HG03025 (cell line): ENCODE measurements around the gene SRPK3.
A peak's percentile ranks its signal among the peaks of the same experiment; 100 is the strongest.

Experiments used
- ATAC-seq: cut with Tn5 transposase; IDR thresholded peaks from one replicate; pipeline ENCODE4 v1.9.1; 2021; ENCODE audit warnings: mild to moderate bottlenecking, moderate library complexity; ENCODE audit not compliant: unreplicated experiment, low FRiP score

The SRPK3 gene

DNA sequence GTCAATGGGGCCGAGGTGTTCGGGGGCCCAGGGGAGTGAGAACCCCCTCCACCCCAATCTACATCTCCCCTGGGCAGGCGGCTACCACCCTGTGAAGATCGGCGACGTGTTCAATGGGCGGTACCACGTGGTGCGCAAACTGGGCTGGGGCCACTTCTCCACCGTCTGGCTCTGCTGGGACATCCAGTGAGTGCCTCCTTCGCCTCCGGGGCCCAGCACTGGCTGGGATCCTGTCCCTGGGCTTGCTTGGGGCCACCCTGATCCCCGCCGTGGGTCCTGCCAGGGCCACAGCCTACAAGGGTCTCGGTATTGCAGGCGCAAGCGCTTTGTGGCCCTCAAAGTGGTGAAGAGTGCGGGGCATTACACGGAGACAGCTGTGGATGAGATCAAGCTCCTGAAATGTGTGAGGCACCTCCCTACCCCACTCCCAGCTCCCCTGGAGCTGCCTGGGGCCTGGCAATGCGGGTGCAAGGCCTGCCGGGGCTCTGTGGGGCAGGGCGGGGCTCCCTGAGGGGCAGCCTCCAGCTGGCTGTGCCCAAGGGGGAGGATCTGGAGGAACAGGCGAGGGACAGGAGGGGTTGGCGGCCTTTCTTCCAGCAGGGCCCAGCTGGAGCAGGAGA, 697 bp downstream of the SRPK3 start:
- ATAC-seq, result no peak

DNA sequence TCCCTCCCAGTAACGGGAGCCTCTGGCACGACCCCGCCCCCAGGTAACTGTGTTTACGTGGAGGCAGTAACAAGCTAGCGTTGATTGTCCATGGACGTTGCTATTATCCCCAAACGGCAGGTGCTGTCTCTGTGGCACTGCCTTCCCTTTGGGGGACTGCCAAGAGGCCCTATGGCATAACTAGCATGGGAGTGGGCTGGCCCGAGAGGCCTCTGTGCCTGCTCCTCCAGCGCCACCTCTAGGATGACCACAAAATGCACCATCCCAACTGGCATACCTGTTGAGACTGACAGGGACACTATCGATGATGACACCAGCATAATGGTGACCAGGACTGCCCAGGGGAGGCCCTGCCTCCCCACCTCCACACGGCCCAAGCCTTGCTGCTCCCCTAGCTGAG, 1.5 kb downstream of the SRPK3 start:
- no peak for ATAC-seq

DNA sequence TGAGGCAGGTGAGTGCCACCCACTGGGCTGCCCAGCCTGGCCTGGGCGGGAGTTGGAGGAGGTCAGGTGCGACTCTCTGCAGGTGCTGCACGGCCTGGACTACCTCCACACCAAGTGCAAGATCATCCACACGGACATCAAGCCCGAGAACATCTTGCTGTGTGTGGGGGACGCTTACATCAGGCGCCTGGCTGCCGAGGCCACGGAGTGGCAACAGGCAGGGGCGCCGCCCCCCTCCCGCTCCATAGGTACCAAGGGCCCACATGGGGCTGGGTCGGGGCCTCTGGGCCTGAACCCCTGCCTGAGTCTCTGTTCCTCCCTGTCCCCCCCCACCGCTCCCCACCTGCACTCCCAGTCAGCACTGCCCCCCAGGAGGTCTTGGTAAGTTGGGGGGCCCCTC, 2.0 kb downstream of the SRPK3 start:
- no peak for ATAC-seq

DNA sequence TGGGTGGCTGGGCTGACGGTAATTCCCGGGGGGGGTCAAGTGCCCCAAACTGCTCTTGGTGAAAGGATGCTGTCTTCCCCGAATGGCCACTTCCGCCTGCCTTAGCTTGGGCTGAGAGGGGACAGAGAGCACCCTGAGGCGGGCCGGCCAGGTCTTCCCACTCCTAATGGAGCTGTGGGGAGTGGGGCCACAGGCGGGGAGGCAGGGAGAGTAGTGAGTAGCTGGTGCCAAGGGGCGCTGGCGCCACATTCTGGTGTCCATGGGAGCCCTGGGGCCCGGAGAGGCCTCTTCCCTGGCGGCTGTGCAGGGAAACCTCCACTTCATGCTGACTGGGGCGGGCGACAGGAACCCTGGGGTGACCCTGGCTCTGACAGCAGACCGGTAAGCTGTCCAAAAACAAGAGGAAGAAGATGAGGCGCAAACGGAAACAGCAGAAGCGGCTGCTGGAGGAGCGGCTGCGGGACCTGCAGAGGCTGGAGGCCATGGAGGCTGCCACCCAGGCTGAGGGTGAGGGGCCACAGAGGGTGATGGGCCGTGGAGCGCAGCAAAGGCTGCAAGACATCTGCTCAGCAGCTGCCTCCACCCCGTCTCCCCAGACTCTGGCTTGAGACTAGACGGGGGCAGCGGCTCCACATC, 2.7 kb downstream of the SRPK3 start:
- ATAC-seq, result no peak

DNA sequence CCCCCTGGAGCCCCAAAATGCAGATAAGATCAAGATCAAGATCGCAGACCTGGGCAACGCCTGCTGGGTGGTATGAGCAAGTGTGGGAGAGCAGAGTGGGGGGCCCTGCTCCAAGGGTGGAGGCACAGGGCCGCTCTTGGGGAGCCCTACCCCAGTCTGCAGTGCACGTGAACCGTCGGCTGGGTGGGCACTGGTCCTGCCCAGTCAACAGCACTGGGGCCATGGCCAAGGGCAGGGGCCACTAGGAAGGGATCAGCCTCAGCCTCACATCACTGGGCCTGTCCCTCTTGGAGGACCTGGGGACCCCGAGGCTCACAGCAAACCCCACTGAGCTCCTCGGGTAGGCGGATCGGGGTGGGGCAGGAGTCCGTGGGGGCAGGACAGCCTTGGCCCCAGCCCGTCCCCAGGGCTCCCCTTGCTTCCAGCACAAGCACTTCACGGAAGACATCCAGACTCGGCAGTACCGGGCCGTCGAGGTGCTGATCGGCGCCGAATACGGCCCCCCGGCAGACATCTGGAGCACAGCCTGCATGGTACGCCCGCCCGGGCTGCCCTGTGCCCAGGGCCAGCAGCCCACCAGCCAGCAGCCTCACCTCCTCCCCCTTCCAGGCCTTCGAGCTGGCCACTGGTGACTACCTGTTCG, 3.6 kb downstream of the SRPK3 start:
- no peak for ATAC-seq

DNA sequence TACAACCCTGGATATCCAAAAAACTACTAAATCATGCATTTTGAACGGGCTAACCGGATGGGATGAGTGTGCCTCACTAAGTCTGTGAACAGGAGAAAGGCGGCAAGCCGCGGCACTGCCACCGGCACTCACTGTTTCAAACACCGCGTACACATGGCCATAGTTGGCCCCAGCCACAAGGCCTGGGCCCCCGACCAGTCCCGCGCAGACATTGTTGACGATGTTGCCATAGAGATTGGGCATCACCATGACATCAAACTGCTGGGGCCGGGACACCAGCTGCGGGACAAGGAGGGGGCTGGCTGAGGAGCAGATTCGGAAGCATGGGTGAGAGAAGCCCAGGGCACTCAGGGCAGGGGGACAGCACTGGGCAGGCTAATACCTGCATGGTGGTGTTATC, 5.8 kb downstream of the SRPK3 start:
- no peak for ATAC-seq

DNA sequence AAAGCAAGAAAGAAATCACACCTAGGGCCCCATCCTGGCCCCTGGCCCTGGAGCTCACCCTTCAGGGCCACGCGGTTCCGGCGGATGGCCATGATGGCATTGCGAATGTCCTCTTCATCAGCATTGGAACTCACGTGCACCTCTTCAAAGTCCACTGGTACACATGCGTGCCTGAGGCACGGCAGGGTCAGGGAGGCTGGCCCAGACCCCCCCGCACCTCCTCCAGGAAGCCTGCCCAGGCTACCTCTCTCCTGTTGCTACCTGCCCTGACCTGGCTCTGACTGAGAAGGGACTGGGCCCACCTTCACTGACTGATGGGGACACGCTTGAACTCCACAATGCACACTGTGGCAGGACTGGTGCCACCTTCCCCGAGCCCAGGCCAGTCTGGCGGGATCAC, 8.8 kb downstream of the SRPK3 start:
- no peak for ATAC-seq

DNA sequence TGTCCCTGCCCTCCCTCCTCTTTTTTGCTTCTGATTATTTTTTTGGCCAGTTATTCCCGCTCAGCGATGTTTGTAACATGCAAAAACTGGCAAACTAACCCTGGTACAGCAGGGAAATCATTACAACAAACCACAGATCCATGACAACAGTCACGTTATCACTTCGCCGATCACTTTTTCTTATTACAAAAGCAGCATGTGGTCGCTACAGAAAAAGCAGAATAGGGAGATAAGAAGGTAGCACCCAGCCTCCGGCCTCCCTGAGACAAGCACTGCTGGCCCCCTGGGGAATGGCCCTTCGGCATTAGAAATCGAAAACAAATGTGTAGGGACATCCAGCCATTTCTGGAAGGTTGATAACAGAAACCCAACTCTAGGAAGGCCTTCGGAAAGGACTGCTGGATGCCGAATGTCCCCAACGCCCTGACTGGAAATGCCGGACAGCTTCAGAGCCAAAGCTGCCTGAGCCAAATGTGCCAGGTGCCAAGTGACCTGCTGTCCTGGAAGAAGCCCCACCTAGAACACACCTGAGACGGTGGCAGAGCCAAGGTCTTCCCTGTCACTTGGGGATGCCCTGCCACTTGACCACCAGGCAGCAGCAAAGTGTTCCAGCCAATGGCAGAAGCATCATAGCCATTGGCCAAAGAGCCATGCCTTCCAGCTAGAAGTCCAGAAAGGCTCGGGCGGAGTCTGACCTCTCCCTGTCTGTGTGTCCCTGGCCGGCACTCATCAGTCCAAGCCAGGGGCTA, 10.4 kb downstream of the SRPK3 start:
- no peak for ATAC-seq

DNA sequence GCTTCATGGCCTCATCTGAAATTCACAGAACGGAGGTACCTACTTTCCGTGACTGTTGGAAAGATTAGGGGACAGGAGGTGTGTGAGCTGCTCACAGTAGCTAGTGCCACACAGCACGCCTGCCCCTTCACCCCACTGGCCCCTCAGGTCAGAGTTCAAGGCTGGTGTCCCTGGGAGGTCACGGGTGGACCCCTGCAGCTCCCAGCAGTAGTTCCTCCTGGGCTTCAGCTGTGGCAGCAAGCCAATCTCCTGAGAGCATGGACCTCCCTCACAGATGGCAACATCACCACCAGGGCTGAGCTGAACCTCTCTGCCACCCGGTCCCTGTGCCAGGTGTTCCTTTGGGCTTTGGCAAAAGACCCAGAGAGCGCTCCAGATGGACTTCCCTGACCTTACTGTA, 11.5 kb downstream of the SRPK3 start:
- ATAC-seq, result no peak

DNA sequence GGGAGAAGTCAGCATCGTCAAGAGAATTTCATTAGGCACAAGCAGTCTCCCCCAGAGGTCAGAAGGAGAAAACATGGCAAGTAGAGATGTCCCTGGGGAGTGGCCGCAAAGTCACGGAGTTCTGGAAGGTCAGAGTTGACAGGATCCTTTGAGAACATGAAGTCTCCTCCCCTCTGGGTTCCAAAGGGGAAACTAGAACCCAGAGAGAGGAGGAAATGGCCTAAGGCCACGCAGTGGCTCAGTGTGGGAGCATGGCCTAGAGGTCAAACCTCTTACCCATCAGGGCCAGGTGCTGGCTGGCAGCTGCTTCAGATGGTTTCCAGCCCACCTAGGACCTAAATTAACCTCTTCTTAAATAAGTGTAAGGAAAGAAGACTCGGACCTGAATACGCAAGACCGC, 12.4 kb downstream of the SRPK3 start:
- no peak for ATAC-seq

DNA sequence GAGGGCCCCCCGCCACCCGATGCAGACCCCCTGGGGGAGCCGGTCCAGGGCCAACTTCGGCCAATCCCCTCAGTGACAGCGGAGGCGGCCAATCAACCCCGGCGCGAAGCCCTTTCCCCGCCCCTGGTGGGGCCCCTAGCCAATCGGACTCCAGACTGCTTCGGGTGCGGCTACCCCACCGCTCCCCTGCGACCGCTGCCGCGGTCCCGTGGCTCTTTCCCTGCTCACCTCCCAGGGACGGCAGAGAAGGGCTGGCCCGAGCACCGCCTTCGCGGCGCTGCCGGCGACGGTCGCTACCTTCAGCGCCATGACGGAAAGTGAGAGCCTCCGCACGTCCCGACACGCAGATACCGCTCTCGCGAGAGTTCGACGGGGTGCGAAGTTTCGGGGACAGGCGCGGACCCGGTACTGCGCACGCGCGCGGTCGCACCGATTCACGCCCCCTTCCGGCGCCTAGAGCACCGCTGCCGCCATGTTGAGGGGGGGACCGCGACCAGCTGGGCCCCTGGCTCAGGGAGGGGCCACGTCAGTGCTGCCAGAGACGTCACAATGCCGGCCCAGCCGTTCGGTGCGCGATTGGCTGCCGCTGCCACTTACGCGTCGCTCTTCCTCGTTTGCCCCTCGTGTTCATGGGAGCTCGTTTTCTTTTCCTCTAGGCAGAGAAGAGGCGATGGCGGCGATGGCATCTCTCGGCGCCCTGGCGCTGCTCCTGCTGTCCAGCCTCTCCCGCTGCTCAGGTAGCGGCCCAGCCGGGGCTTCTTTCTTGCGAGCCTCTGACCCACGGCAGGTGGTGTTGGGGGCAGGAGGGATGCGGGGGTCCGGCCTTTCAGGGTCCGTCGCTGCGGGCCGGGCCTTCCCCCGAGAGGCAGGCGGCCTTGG, 13.4 kb downstream of the SRPK3 start, which contains the start of the genes IDH3G and SSR4:
TSS of gene IDH3G (minus strand) at position 358 of the 879 bp plus-strand sequence. CDS start at position 309, 49 bp downstream.
TSS of gene SSR4 (plus strand) at position 651 of the 879 bp plus-strand sequence. CDS start at position 671, 20 bp downstream.
- ATAC-seq, result peak; percentile 72

DNA sequence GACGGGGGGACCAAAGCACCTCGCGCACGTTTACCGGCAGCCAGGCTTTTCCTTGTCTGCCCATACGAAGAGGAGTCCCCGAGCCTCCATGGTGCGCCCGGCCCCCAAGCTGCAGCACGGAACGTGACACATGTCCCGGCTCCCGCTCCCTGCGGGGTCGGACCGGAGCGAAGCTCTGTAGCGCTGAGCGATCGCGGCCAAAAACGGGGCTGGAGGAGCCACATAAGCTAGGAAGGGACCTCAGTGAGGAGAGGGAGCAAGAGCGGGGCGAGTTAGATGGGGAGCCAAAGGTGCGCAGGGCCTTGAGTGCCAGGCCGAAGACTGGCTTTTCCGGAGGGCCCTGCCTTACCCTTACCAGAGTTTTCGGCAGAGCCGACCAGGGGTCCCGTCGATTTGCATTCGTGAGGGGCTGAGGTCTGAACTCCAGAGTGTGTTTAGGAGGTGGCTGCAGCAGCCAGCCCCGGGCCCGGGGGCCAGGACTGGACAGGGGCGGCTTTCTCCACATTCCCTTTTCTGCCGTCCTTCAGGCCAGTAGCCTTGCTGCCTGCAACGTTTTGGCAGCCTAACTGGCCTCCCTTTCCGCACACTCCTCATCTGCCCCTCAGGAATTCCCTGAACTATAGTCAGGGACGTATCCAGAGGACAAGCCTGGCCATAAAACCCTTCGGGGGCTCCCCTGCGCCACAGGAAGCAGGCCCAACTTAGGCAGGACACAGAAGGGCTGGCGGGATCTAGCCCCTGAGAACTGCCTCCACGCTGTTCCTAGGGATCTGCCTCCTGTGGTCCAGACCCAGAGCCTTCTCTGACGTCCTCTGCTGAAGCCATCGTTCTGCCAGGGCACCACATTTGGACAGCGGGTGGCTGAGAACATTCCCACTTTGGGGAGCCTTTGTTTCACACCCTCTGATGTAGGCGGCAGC, 14.3 kb downstream of the SRPK3 start:
- ATAC-seq, result peak; percentile 3

DNA sequence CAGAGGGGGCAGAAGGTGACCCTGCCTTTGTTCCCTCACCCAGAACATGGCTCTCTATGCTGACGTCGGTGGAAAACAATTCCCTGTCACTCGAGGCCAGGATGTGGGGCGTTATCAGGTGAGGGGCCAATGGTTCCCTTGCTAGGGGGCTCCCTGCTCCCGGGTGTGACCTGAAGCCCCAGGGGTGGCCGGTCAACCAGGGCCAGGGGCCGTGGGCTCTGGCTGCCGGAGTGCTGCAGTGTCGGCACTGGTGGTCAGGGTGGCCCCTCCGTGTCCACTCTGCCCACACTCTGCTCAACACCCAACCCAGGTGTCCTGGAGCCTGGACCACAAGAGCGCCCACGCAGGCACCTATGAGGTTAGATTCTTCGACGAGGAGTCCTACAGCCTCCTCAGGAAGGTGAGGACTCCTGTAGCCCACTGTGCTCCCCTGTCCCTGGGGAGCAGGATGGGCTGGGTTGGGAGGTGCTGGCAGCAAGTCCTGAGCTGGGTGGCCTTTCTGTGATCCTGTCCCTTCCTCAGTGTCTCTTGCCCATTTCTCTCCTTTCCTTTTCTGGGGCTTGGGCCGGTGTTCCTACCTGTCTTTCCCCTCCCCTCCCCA, 16.7 kb downstream of the SRPK3 start:
- no peak for ATAC-seq

DNA sequence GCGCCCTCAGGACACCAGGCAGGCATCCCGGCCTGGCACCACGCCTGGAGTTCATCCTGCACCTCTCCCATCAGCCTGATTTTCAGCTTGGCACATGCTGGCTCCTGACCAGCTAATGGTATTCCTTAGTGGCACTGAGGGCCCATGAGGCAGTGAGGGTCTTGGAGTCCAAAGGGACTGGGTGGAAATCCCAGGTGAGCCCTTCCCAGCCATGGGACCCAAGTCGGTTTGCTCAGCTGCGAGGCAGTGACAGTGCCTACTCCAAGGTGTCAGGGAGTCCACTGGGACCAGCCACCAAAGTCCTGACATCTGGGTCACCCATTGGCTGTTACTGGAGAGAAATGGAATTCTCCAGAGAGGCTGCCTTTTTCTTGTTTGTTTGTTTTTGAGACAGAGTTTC, 18.5 kb downstream of the SRPK3 start:
- no peak for ATAC-seq

DNA sequence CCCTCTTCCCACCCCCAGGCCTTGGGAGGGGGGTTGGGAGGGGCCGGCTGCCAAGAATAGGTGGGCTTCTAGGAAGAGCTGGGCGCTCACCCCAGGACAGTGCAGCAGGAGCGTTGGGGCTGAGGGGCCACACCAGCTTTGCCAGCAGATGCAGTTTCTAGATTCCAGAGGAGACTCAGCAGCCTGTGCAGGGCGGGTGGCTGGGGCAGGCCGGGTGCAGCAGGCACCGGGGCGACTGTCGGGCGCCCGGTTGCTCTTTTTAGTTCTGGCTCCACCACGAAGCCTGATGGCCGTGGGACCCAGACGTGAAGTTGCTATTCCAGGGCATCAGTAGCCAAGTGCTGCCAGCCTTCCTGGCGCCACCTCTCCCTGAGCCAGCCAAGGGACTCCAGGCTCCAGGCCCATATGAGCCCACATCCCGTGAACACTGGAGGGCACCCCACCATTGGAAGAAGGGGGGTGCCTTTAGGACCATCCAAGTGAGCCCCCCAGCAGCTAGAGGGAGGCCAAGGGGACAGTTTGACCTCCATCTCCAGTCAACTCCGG, 19.4 kb downstream of the SRPK3 start:
- no peak for ATAC-seq

DNA sequence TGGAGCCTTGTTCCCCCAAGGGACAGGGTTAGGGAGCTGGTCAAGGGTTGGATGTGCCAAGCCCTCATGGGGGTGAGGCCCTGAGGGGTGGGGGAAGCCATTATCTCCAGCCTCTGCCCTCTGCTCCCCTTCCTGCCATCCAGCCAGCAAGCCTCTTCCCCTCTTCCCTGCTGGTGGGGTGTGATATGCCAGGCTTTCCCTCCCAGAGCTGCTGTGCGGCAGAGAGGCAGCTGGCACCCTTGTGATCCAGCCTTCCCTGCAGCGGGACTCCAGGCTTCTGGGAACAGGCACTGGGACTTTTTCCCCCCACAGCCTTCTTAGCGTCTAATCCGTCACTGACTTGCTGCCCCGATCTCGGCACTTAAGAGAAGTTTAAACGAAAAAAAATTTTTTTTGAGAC, 19.9 kb downstream of the SRPK3 start:
- no peak for ATAC-seq

DNA sequence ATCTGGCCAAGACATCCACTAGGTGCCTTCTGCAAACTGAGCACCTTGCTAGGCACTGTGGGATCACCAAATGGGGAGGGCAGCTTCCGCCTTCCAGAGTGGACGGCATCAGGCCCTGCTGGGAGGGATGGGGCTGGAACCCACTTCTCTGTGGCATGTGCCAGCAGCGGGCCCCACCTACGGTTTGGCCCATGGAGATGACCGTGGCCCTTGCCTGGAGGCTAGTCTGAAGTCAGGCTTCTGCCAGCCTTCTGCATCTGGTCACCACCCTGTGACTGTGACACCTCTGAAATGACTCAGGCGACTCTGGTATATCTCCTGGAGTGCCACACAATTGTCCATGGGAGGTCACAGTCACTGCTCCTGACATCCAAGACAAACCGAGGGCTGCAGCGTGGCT, 20.8 kb downstream of the SRPK3 start:
- no peak for ATAC-seq

DNA sequence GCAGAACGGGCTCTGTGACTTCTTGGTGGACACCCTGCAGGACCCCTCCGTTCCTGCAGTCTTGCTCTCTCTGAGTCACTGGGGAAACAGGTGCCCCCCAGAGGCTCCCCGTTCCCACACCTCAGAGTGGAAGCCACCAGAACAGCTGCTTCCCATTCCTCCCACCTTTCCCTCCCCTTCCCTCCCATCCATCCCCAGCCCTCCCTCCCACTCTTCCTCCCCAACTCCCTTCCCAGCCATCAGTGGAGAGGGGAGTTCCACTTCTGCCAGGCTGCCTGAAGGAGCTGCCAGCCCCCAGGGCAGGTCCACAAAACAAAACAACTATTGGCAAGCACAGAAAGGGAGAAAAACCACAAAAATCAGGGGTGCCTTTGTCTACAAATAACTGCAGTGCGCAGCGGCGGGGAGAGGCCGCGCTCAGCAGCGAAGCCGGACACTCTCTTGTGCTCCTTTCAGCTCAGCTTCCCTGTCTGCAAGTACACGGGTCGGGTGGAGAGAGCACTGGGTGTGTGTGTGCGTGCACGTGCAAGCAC, 21.7 kb downstream of the SRPK3 start:
- ATAC-seq, result no peak
